ENCODE measurements around the gene MMP17.

Gene MMP17

GRCh38 chr12:131865180-131865875 is 37.1 kb downstream of the MMP17 start:
- H3K27ac ChIP-seq (ENCODE audit: low read length) = no peak overlapping the region

GRCh38 chr12:131867471-131867870 is 39.3 kb downstream of the MMP17 start:
- Histone ChIP-seq H3K27ac (ENCODE audit: low read length) (no peak overlapping the region), H3F3A (ENCODE audit: insufficient read depth, low read length) (no peaks in the 10 kb centered on the region)

More at GRCh38 chr12:131865180-131865875, 37.1 kb downstream of the MMP17 start:
- no peak overlapping the region for H3K4me2 ChIP-seq (ENCODE audit: low read depth, low read length)
- H3K9me2 ChIP-seq (replicated peaks; ENCODE audit: insufficient read depth, low read length) = no peaks in the 10 kb centered on the region
- no peaks in the 10 kb centered on the region for H3K4me1 ChIP-seq (ENCODE audit: low read length)
- H3K79me2 ChIP-seq (ENCODE audit: low read length) = no peaks in the 10 kb centered on the region
- no peak overlapping the region for H2AFZ ChIP-seq (ENCODE audit: low read length)
- TF ChIP-seq EZH2phosphoT487 (IDR thresholded peaks at IDR 0.05; ENCODE audit: low read length) (no peak), CTCF (IDR thresholded peaks at IDR 0.05; ENCODE audit: low read length) (no peak), EZH2 (optimal IDR thresholded peaks at IDR 0.05; ENCODE audit: low read depth, low read length) (no peak)
- H3F3A ChIP-seq (ENCODE audit: insufficient read depth, low read length) = no peaks in the 10 kb centered on the region
- no peak overlapping the region for H3K9ac ChIP-seq (ENCODE audit: low read length)
- no peaks in the 10 kb centered on the region for H3K36me3 ChIP-seq (replicated peaks; ENCODE audit: insufficient read depth, low read length)
- no peak for DNase-seq
- no peaks in the 10 kb centered on the region for H3K27me3 ChIP-seq (replicated peaks; ENCODE audit: insufficient read depth, low read length)
- H3K4me3 ChIP-seq (ENCODE audit: low read length) = no peak overlapping the region
- H4K20me1 ChIP-seq (ENCODE audit: insufficient read depth, low read length) = no peaks in the 10 kb centered on the region
- H3K9me3 ChIP-seq (replicated peaks; ENCODE audit: insufficient read depth, low read length) = no peaks in the 10 kb centered on the region

GRCh38 chr12:131867891-131868675 is 39.9 kb downstream of the MMP17 start:
- DNase-seq = no peak
- H3K4me1 ChIP-seq (ENCODE audit: low read length) = no peaks in the 10 kb centered on the region
- TF ChIP-seq EZH2 (optimal IDR thresholded peaks at IDR 0.05; ENCODE audit: low read depth, low read length) (no peak), CTCF (IDR thresholded peaks at IDR 0.05; ENCODE audit: low read length) (no peak), EZH2phosphoT487 (IDR thresholded peaks at IDR 0.05; ENCODE audit: low read length) (no peak)
- no peaks in the 10 kb centered on the region for H4K20me1 ChIP-seq (ENCODE audit: insufficient read depth, low read length)
- no peaks in the 10 kb centered on the region for H3K9me2 ChIP-seq (replicated peaks; ENCODE audit: insufficient read depth, low read length)
- no peaks in the 10 kb centered on the region for H3K79me2 ChIP-seq (ENCODE audit: low read length)
- no peaks in the 10 kb centered on the region for H3K27me3 ChIP-seq (replicated peaks; ENCODE audit: insufficient read depth, low read length)
- H3K4me2 ChIP-seq (ENCODE audit: low read depth, low read length) = no peak overlapping the region
- no peak overlapping the region for H3K27ac ChIP-seq (ENCODE audit: low read length)
- H3K36me3 ChIP-seq (replicated peaks; ENCODE audit: insufficient read depth, low read length) = no peaks in the 10 kb centered on the region
- no peaks in the 10 kb centered on the region for H3F3A ChIP-seq (ENCODE audit: insufficient read depth, low read length)
- H3K9ac ChIP-seq (ENCODE audit: low read length) = no peak overlapping the region
- H3K4me3 ChIP-seq (ENCODE audit: low read length) = no peak overlapping the region
- H3K9me3 ChIP-seq (replicated peaks; ENCODE audit: insufficient read depth, low read length) = no peaks in the 10 kb centered on the region
- H2AFZ ChIP-seq (ENCODE audit: low read length) = no peak overlapping the region

More at GRCh38 chr12:131867471-131867870, 39.3 kb downstream of the MMP17 start:
- Histone ChIP-seq H3K9me3 (replicated peaks; ENCODE audit: insufficient read depth, low read length) (no peaks in the 10 kb centered on the region), H2AFZ (ENCODE audit: low read length) (no peak overlapping the region), H3K79me2 (ENCODE audit: low read length) (no peaks in the 10 kb centered on the region), H3K9ac (ENCODE audit: low read length) (no peak overlapping the region), H3K9me2 (replicated peaks; ENCODE audit: insufficient read depth, low read length) (no peaks in the 10 kb centered on the region), H3K4me2 (ENCODE audit: low read depth, low read length) (no peak overlapping the region), H3K4me1 (ENCODE audit: low read length) (no peaks in the 10 kb centered on the region), H4K20me1 (ENCODE audit: insufficient read depth, low read length) (no peaks in the 10 kb centered on the region), H3K4me3 (ENCODE audit: low read length) (no peak overlapping the region), H3K27me3 (replicated peaks; ENCODE audit: insufficient read depth, low read length) (no peaks in the 10 kb centered on the region), H3K36me3 (replicated peaks; ENCODE audit: insufficient read depth, low read length) (no peaks in the 10 kb centered on the region)
- no peak for DNase-seq
- TF ChIP-seq CTCF (IDR thresholded peaks at IDR 0.05; ENCODE audit: low read length) (no peak), EZH2 (optimal IDR thresholded peaks at IDR 0.05; ENCODE audit: low read depth, low read length) (no peak), EZH2phosphoT487 (IDR thresholded peaks at IDR 0.05; ENCODE audit: low read length) (no peak)
